K562 (cell line): ENCODE measurements around the gene NOSTRIN. TPM values are rescaled to one million over a fixed set of nuclear protein-coding genes. Genes with fewer than 3 reads are reported as not detected.

ENCODE experiments used
- ELF1 ChIP-seq: fragments of 200-800 bp; sonication (Bioruptor generic); IDR thresholded peaks from 2 replicates; pipeline ENCODE4 v1.6.1; 2016; ENCODE audit warnings: missing genetic modification characterization, missing compliant biosample characterization
- ELF2 ChIP-seq: fragments of 250-450 bp; sonication (Bioruptor Pico); IDR thresholded peaks from 2 replicates; pipeline ENCODE4 v1.5.0; 2021; ENCODE audit warnings: mild to moderate bottlenecking
- ESRRB ChIP-seq: fragments of 250-450 bp; sonication (Bioruptor Pico); IDR thresholded peaks from 2 replicates; pipeline ENCODE4 v1.5.0; 2020; ENCODE audit warnings: mild to moderate bottlenecking, moderate library complexity, borderline replicate concordance
- FOXA3 ChIP-seq, 2 experiments: fragments of 450-650 bp in 1 of 2; sonication (generic) in 1 of 2; formaldehyde crosslinking; IDR thresholded peaks in 1 of 2; conservative IDR thresholded peaks in 1 of 2; 2 replicates each; pipeline versions ENCODE4 v1.4.0 to v1.8.0; 2020 to 2022; ENCODE audit warnings: mild to moderate bottlenecking in 2 of 2, missing genetic modification reagents in 1 of 2
- FUS ChIP-seq: fragments of 200-400 bp; formaldehyde crosslinking; optimal IDR thresholded peaks from 2 replicates; pipeline ENCODE3; 2017; ENCODE audit warnings: low read depth, low read length
- GABPA ChIP-seq: fragments of 200-800 bp; sonication (Bioruptor generic); conservative IDR thresholded peaks from 2 replicates; pipeline ENCODE4 v1.6.1; 2016; ENCODE audit warnings: low read depth, missing genetic modification characterization, missing compliant biosample characterization
- GATAD2A ChIP-seq: fragments of 450-650 bp; IDR thresholded peaks from 2 replicates; pipeline ENCODE4 v1.6.1; 2017
- GTF2A2 ChIP-seq: IDR thresholded peaks from 2 replicates; pipeline ENCODE4 v1.6.1; 2016; ENCODE audit warnings: mild to moderate bottlenecking, missing genetic modification characterization, missing compliant biosample characterization
- HLTF ChIP-seq: fragments of 450-650 bp; IDR thresholded peaks from 2 replicates; pipeline ENCODE4 v1.6.1; 2016
- HNRNPL ChIP-seq: fragments of 200-400 bp; formaldehyde crosslinking; IDR thresholded peaks from 2 replicates; pipeline ENCODE4 v1.6.1; 2017; ENCODE audit warnings: low read depth, mild to moderate bottlenecking, low read length
- KAT7 ChIP-seq: sonication (generic); formaldehyde crosslinking; IDR thresholded peaks from 2 replicates; pipeline ENCODE4 v1.8.0; 2022; ENCODE audit warnings: missing genetic modification reagents, mild to moderate bottlenecking, borderline replicate concordance
- LCOR ChIP-seq: sonication (generic); formaldehyde crosslinking; IDR thresholded peaks from 2 replicates; pipeline ENCODE4 v1.8.0; 2022; ENCODE audit warnings: mild to moderate bottlenecking, missing genetic modification reagents
- MED1 ChIP-seq: sonication (generic); formaldehyde crosslinking; IDR thresholded peaks from 2 replicates; pipeline ENCODE4 v1.8.1; 2023; ENCODE audit warnings: missing genetic modification reagents, borderline replicate concordance
- MYC ChIP-seq, 2 experiments: fragments of 250-450 bp in 1 of 2; sonication (Bioruptor Pico) in 1 of 2; IDR thresholded peaks; 2 replicates each; pipeline versions ENCODE4 v1.5.1 to v1.6.1; 2012 to 2021; ENCODE audit warnings: low read depth in 2 of 2, borderline replicate concordance in 1 of 2, improper control_type of control experiment in 1 of 2, low read length in 1 of 2, mild to moderate bottlenecking in 1 of 2, moderate library complexity in 1 of 2
- NFIX ChIP-seq: fragments of 250-450 bp; sonication (Bioruptor Pico); IDR thresholded peaks from 2 replicates; pipeline ENCODE4 v1.4.0; 2020; ENCODE audit warnings: low read depth, mild to moderate bottlenecking, moderate library complexity
- NR1H2 ChIP-seq: sonication (generic); formaldehyde crosslinking; IDR thresholded peaks from 2 replicates; pipeline ENCODE4 v1.4.0; 2020; ENCODE audit warnings: mild to moderate bottlenecking, missing genetic modification reagents
- PTBP1 ChIP-seq: fragments of 200-400 bp; formaldehyde crosslinking; IDR thresholded peaks from 2 replicates; pipeline ENCODE4 v1.6.1; 2017; ENCODE audit warnings: low read depth, low read length
- SAFB2 ChIP-seq: fragments of 200-400 bp; formaldehyde crosslinking; IDR thresholded peaks from 2 replicates; pipeline ENCODE4 v1.6.1; 2018; ENCODE audit warnings: borderline replicate concordance, low read length, low read depth, moderate library complexity; ENCODE audit not compliant: severe bottlenecking
- SMAD3 ChIP-seq: fragments of 450-650 bp; formaldehyde crosslinking; conservative IDR thresholded peaks from 2 replicates; pipeline ENCODE4 v1.4.0; 2020; ENCODE audit warnings: mild to moderate bottlenecking
- THRAP3 ChIP-seq: fragments of 450-650 bp; IDR thresholded peaks from 2 replicates; pipeline ENCODE4 v1.6.1; 2016; ENCODE audit warnings: mild to moderate bottlenecking, inconsistent platforms, borderline replicate concordance
- ZBTB17 ChIP-seq: fragments of 450-650 bp; formaldehyde crosslinking; IDR thresholded peaks from 2 replicates; pipeline ENCODE4 v1.4.0; 2020; ENCODE audit warnings: mild to moderate bottlenecking
- ZNF3 ChIP-seq: fragments of 250-450 bp; sonication (Bioruptor Pico); IDR thresholded peaks from 2 replicates; pipeline ENCODE4 v1.5.0; 2021; ENCODE audit warnings: mild to moderate bottlenecking, moderate library complexity
- polyA plus RNA-seq, 8 experiments: library from polyadenylated mRNA; depleted of rRNA in 4 of 8; stranded (reverse) in 5 of 8; unstranded in 3 of 8; fragments of >200 nt; fragmentation: Nextera tagmentation in 2 of 8; fragmentation: Illumina TruSeq in 1 of 8; extraction: Ambion mirVana in 2 of 8; extraction: Trizol in 1 of 8; gene quantifications; 2 replicates each; pipeline versions ENCODE4 v1.2.1 to v1.2.3, GENCODE V29; 2011 to 2014; ENCODE audit warnings: inconsistent platforms in 1 of 8, missing spikeins in 1 of 8
- total RNA-seq, 7 experiments: library from RNA; depleted of rRNA in 6 of 7; stranded (reverse); fragments of >200 nt in 6 of 7; fragmentation: Illumina TruSeq in 2 of 7; extraction: Trizol in 2 of 7; gene quantifications; 2 replicates each; pipeline versions ENCODE4 v1.2.1 to v1.2.3, GENCODE V29; 2011 to 2021; ENCODE audit warnings: low replicate concordance in 1 of 7
- TF ChIP-seq, protein P1 (sequence below): fragments of 450-650 bp; IDR thresholded peaks from 2 replicates; pipeline ENCODE4 v1.7.0; 2016; ENCODE audit warnings: borderline replicate concordance
- TF ChIP-seq, protein P2 (sequence below): fragments of 450-650 bp; formaldehyde crosslinking; conservative IDR thresholded peaks from 2 replicates; pipeline ENCODE4 v1.4.0; 2022; ENCODE audit warnings: mild to moderate bottlenecking, missing genetic modification characterization
- TF ChIP-seq, protein P3 (sequence below): fragments of 200-800 bp; sonication (Bioruptor generic); IDR thresholded peaks from 2 replicates; pipeline ENCODE4 v1.6.1; 2017; ENCODE audit warnings: missing genetic modification characterization, missing compliant biosample characterization

The NOSTRIN gene
- total and polyA plus RNA-seq, 9 of the 15 experiments (the other 6 are each of a cell fraction or from before 2014, with no cell fraction given): 26.7 to 82.9 (median 56.3) TPM

DNA sequence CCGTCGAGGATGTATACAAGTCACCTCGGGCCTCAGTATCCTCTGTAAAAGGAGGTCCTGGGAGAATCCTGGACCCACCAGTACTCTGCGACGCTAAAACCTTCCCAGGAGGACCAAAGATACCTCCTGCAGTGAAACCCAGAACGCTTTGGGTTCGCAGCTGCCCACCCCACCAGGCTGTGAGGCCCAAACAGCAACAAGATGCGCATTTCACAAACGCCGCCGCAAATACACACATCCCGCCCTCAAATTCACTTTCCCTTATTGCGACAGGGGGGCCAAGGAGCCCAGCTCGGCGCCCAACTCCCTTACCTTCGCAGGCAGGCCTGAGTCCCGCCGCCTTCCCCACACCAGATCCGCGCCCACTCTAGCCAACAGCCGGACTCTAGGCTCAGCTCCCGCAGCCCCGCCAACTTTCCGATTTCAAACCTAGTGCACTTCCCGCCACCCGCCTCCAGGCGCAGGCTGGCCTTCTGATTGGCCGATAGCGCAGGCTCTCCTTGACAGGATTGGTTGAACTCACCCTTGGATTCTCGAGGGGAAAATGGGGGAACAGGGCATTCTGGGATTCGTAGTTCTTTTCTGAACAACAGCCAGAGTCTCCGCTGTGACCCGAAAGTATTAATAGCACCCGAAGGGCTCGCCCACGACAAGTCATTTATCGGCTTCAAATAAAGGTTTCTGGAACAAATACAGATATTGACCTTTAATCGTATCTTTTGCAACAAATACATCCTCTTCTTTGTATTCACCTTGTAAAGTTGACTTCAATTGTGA, 87.8 kb downstream of the NOSTRIN start, which contains the start of gene SPC25 (continued):
- TF ChIP-seq MYC (IDR thresholded peaks at IDR 0.05; ENCODE audit: low read depth, low read length) (no peak), MYC (CRISPR knock-in tag; IDR thresholded peaks at IDR 0.05; ENCODE audit: borderline replicate concordance, low read depth) (peak; percentile 29; the same call in 1 of the 2 replicates), THRAP3 (no peak), NR1H2 (CRISPR knock-in tag) (0 out of 2 replicates have a peak, but pooled peaks have one; percentile 21), SMAD3 (no peak), ZBTB17 (CRISPR knock-in tag) (no peak), GABPA (tag) (peak; percentile 79), FUS (no peak), ESRRB (CRISPR knock-in tag) (no peak), LCOR (CRISPR knock-in tag) (peak; percentile 93), FOXA3 (CRISPR knock-in tag; conservative IDR thresholded peaks at IDR 0.05 in 1 of 2, IDR thresholded peaks at IDR 0.05 in 1 of 2) (no peak), KAT7 (CRISPR knock-in tag) (peak; percentile 79; the same call in 1 of the 2 replicates), HNRNPL (no peak), MED1 (no peak), ZNF3 (CRISPR knock-in tag) (no peak), SAFB2 (no peak), HLTF (peak; percentile 88), NFIX (CRISPR knock-in tag) (no peak), PTBP1 (no peak), GTF2A2 (tag) (no peak), ELF1 (tag) (peak; percentile 60), ELF2 (no peak), GATAD2A (no peak)
- TF ChIP-seq, protein P1, sequence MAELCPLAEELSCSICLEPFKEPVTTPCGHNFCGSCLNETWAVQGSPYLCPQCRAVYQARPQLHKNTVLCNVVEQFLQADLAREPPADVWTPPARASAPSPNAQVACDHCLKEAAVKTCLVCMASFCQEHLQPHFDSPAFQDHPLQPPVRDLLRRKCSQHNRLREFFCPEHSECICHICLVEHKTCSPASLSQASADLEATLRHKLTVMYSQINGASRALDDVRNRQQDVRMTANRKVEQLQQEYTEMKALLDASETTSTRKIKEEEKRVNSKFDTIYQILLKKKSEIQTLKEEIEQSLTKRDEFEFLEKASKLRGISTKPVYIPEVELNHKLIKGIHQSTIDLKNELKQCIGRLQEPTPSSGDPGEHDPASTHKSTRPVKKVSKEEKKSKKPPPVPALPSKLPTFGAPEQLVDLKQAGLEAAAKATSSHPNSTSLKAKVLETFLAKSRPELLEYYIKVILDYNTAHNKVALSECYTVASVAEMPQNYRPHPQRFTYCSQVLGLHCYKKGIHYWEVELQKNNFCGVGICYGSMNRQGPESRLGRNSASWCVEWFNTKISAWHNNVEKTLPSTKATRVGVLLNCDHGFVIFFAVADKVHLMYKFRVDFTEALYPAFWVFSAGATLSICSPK: no peak
- TF ChIP-seq, protein P2, sequence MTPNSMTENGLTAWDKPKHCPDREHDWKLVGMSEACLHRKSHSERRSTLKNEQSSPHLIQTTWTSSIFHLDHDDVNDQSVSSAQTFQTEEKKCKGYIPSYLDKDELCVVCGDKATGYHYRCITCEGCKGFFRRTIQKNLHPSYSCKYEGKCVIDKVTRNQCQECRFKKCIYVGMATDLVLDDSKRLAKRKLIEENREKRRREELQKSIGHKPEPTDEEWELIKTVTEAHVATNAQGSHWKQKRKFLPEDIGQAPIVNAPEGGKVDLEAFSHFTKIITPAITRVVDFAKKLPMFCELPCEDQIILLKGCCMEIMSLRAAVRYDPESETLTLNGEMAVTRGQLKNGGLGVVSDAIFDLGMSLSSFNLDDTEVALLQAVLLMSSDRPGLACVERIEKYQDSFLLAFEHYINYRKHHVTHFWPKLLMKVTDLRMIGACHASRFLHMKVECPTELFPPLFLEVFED (CRISPR knock-in tag): no peak
- TF ChIP-seq, protein P3, sequence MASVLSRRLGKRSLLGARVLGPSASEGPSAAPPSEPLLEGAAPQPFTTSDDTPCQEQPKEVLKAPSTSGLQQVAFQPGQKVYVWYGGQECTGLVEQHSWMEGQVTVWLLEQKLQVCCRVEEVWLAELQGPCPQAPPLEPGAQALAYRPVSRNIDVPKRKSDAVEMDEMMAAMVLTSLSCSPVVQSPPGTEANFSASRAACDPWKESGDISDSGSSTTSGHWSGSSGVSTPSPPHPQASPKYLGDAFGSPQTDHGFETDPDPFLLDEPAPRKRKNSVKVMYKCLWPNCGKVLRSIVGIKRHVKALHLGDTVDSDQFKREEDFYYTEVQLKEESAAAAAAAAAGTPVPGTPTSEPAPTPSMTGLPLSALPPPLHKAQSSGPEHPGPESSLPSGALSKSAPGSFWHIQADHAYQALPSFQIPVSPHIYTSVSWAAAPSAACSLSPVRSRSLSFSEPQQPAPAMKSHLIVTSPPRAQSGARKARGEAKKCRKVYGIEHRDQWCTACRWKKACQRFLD: no peak
